Kidney (tissue), 14 donors: ENCODE data around the gene AHSG. TPM values are rescaled to one million over a fixed set of nuclear protein-coding genes. Genes with fewer than 3 reads are reported as not detected.

Source experiments
- DNase-seq, 5 donors: peaks; one replicate each; pipeline ENCODE4 v3.0.0-alpha.2; 2013 to 2020
- FAIRE-seq: peaks from 2 replicates; lab custom pipeline; 2012; peaks lifted over from hg19 to GRCh38; lab: Jason Lieb, UNC
- H3K27ac ChIP-seq, 2 donors: one replicate each; pipeline ENCODE4 v1.7.0; 2013; ENCODE audit warnings: low read depth in 2 of 2, low read length in 2 of 2, inconsistent platforms in 1 of 2
- H3K27me3 ChIP-seq: one replicate; pipeline ENCODE4 v1.7.1; 2013; ENCODE audit warnings: low read length, inconsistent platforms; ENCODE audit not compliant: control insufficient read depth, insufficient read depth
- H3K36me3 ChIP-seq, 3 donors: one replicate each; pipeline versions ENCODE4 v1.7.0 to v1.7.1; 2013; ENCODE audit warnings: low read length in 3 of 3, control low read depth in 1 of 3, inconsistent platforms in 1 of 3; ENCODE audit not compliant: insufficient read depth in 3 of 3, control insufficient read depth in 2 of 3
- H3K4me1 ChIP-seq, 3 donors: one replicate each; pipeline versions ENCODE4 v1.7.0 to v1.7.1; 2013; ENCODE audit warnings: low read length in 3 of 3, inconsistent platforms in 1 of 3, low read depth in 1 of 3; ENCODE audit not compliant: control insufficient read depth in 2 of 3, insufficient read depth in 2 of 3
- H3K4me3 ChIP-seq, 3 donors: one replicate each; pipeline versions ENCODE4 v1.7.0 to v1.8.1; 2013; ENCODE audit warnings: low read length in 3 of 3, control low read depth in 1 of 3, inconsistent platforms in 1 of 3
- H3K9ac ChIP-seq, 3 donors: one replicate each; pipeline versions ENCODE4 v1.7.0 to v1.7.1; 2013; ENCODE audit warnings: low read length in 3 of 3, control low read depth in 1 of 3, inconsistent platforms in 1 of 3
- H3K9me3 ChIP-seq, 3 donors: one replicate each; pipeline versions ENCODE4 v1.7.0 to v1.7.1; 2013; ENCODE audit warnings: low read length in 3 of 3, control low read depth in 1 of 3, inconsistent platforms in 1 of 3; ENCODE audit not compliant: control insufficient read depth in 2 of 3, insufficient read depth in 1 of 3
- CTCF ChIP-seq: IDR thresholded peaks from 3 replicates; pipeline ENCODE4 v1.5.1; 2012; ENCODE audit warnings: mild to moderate bottlenecking, moderate library complexity, borderline replicate concordance; ENCODE audit not compliant: insufficient read depth; ENCODE audit errors: extremely low read depth
- intact Hi-C: fragments of 100-400 bp; cut with DNase I; formaldehyde crosslinking; loops from one replicate; pipeline ENCODE4 v1.11.1; 2022
- polyA plus RNA-seq: library from polyadenylated mRNA; stranded (reverse); fragments of 350-450 nt; fragmentation: Illumina TruSeq; extraction: RNeasy Lipid Tissue Mini Kit (QIAGEN cat#74804); gene quantifications from one replicate; pipeline ENCODE4 v1.2.3, GENCODE V29; 2014; ENCODE audit warnings: low read depth, low replicate concordance; ENCODE audit not compliant: insufficient read depth
- total RNA-seq: library from RNA; stranded (reverse); fragmentation: NEBNext Ultra II Directional; extraction: Animal tissue kit (Norgen Biotek cat#: 25700); gene quantifications from one replicate; pipeline ENCODE4 v1.2.1, GENCODE V29; 2021
- donor health status: control.
- donor health status: control.
- donor health status: control.
- donor health status: control.
- donor health status: control.
- donor health status: DM: yes; HTN: yes; CAD: no.
- donor health status: Normal renal cell carcinoma (clear cell type).

Gene AHSG
- total and polyA plus RNA-seq, 2 donors from 2014 or later, result 0.34 TPM; not detected in 1

- H3K4me1 ChIP-seq, result peaks cover 0 to 2% (median 0%) of the 10 kb centered on the region in 3 donors
- intact Hi-C loops, result no loop called here
- no peak overlapping the region for H3K9ac ChIP-seq
- DNase-seq (no peak), FAIRE-seq (no peak)
- no peaks in the 10 kb centered on the region for H3K27me3 ChIP-seq
- H3K27ac ChIP-seq, result no peak overlapping the region
- no peak for TF ChIP-seq CTCF
- no peak overlapping the region for H3K4me3 ChIP-seq
- H3K36me3 ChIP-seq, result no peaks in the 10 kb centered on the region
- H3K9me3 ChIP-seq, result no peaks in the 10 kb centered on the region
Observed at GRCh38 chr3:186646841-186647240, 34.0 kb downstream of the AHSG start.

- intact Hi-C loops, result no loop called here
- Histone ChIP-seq H3K9ac (no peak overlapping the region), H3K27ac (no peak overlapping the region), H3K27me3 (no peaks in the 10 kb centered on the region), H3K4me1 (no peaks in the 10 kb centered on the region), H3K36me3 (no peaks in the 10 kb centered on the region), H3K4me3 (no peak overlapping the region), H3K9me3 (no peaks in the 10 kb centered on the region)
- FAIRE-seq (no peak), DNase-seq (no peak)
- TF ChIP-seq CTCF, result no peak
Observed at GRCh38 chr3:186648851-186649250, 36.0 kb downstream of the AHSG start.

GRCh38 chr3:186651678-186652215 is 38.9 kb downstream of the AHSG start:
- Histone ChIP-seq H3K27me3 (no peaks in the 10 kb centered on the region), H3K9me3 (no peaks in the 10 kb centered on the region), H3K9ac (no peak overlapping the region), H3K4me1 (no peaks in the 10 kb centered on the region), H3K27ac (no peak overlapping the region), H3K36me3 (no peaks in the 10 kb centered on the region), H3K4me3 (no peak overlapping the region)
- no peak for TF ChIP-seq CTCF
- intact Hi-C loops, result no loop called here
- DNase-seq, result no peak
- no peak for FAIRE-seq
